Mesothelial cell of epicardium (in vitro differentiated cells): Measurements from ENCODE around the gene SEPTIN5. TPM values are rescaled to one million over a fixed set of nuclear protein-coding genes. Genes with fewer than 3 reads are reported as not detected.

Source experiments
- DNase-seq, 2 experiments: peaks; one replicate each; pipeline ENCODE4 v3.0.0; 2021; ENCODE audit warnings: low spot score in 2 of 2; ENCODE audit not compliant: unreplicated experiment in 2 of 2
- H3K27ac Mint-ChIP-seq: 2 replicates; pipeline ENCODE4 v1.8.0; 2021; ENCODE audit warnings: mixed read lengths
- H3K27me3 Mint-ChIP-seq: 2 replicates; pipeline ENCODE4 v1.8.0; 2021; ENCODE audit warnings: low read depth, mixed read lengths
- H3K36me3 Mint-ChIP-seq: 2 replicates; pipeline ENCODE4 v1.8.0; 2021; ENCODE audit warnings: mixed read lengths
- H3K4me1 Mint-ChIP-seq: 2 replicates; pipeline ENCODE4 v1.8.0; 2021; ENCODE audit warnings: mixed read lengths
- H3K4me3 Mint-ChIP-seq: 2 replicates; pipeline ENCODE4 v1.8.0; 2021; ENCODE audit warnings: mild to moderate bottlenecking, moderate library complexity, mixed read lengths
- H3K9me3 Mint-ChIP-seq: 2 replicates; pipeline ENCODE4 v1.8.0; 2021; ENCODE audit warnings: mixed read lengths
- total RNA-seq: library from RNA; stranded (reverse); gene quantifications from 3 replicates; pipeline ENCODE4 v1.2.1, GENCODE V29; 2021
- TF ChIP-seq, protein P1 (sequence below): fragments of 200-600 bp; sonication (generic); IDR thresholded peaks from one replicate; pipeline ENCODE4 v1.5.0; 2021; ENCODE audit warnings: antibody characterized with exemption; ENCODE audit not compliant: unreplicated experiment

The SEPTIN5 gene
- total RNA-seq, 1 donor from 2014 or later = 42.1 TPM

DNA sequence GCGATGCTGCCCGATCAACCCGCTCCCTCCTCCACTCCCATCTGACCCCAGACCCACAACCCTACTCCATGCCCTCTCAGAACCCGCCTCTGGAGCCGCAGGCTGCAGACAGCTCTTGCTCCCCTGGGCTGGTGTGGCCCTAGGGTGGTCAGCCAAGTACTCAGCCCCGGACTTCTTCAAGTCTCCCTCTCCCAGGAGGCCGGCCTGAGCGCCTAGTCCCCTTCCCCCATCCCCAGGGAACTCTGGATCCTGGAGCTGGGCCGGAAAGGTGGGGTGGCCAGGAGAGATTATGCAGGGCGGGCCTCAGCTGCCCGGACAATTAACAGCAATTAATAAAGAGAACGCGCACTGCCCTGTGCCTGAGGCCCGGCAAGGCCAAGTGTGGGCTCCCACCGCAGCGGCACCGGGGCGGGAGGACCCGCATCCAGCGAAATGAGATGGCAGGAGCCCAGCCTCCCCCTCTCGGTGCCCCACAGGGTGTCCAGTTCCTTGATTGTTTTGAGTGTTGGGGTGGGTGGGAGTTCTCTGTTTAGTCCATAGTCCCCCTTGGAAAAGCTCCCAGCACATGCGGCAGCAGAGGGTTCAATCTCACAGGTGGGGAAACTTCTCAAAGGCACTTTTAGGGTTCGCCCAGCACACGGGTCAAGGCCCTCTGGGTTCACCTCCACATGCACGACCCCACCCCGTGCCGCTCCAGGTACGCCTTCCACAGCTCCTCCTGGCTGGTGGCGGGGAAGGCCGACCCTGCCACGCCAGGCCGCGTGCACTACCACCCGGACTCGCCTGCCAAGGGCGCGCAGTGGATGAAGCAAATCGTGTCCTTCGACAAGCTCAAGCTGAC lies 49.4 kb downstream of the SEPTIN5 start:
- Mint-ChIP-seq H3K4me3 (no peak overlapping the region), H3K9me3 (no peaks in the 10 kb centered on the region), H3K4me1 (peaks cover 19% of the 10 kb centered on the region), H3K27me3 (peaks cover 80% of the 10 kb centered on the region), H3K27ac (no peak overlapping the region), H3K36me3 (no peaks in the 10 kb centered on the region)
- TF ChIP-seq, protein P1, sequence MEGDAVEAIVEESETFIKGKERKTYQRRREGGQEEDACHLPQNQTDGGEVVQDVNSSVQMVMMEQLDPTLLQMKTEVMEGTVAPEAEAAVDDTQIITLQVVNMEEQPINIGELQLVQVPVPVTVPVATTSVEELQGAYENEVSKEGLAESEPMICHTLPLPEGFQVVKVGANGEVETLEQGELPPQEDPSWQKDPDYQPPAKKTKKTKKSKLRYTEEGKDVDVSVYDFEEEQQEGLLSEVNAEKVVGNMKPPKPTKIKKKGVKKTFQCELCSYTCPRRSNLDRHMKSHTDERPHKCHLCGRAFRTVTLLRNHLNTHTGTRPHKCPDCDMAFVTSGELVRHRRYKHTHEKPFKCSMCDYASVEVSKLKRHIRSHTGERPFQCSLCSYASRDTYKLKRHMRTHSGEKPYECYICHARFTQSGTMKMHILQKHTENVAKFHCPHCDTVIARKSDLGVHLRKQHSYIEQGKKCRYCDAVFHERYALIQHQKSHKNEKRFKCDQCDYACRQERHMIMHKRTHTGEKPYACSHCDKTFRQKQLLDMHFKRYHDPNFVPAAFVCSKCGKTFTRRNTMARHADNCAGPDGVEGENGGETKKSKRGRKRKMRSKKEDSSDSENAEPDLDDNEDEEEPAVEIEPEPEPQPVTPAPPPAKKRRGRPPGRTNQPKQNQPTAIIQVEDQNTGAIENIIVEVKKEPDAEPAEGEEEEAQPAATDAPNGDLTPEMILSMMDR = no peak
- no peak for DNase-seq

DNA sequence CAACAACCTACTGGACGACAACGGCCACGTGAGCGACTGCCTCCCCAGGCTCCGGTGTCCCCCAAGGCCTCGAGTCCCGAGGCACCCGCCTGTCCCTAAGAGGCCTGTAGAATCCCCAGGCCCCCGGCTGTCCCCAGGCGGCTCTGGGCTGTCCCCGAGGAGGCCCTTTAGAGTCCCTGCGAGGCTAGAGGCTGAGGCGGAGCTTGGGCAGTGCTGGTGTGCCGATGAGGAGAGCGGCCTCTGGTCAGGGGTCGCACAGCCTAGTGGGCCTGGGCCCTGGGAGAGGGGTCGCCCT lies 49.9 kb downstream of the SEPTIN5 start:
- TF ChIP-seq, protein P1 = no peak
- no peak for DNase-seq
- Mint-ChIP-seq H3K27ac (no peak overlapping the region), H3K36me3 (no peaks in the 10 kb centered on the region), H3K27me3 (peaks cover 81% of the 10 kb centered on the region), H3K4me3 (no peak overlapping the region), H3K9me3 (no peaks in the 10 kb centered on the region), H3K4me1 (peaks cover 19% of the 10 kb centered on the region)

DNA sequence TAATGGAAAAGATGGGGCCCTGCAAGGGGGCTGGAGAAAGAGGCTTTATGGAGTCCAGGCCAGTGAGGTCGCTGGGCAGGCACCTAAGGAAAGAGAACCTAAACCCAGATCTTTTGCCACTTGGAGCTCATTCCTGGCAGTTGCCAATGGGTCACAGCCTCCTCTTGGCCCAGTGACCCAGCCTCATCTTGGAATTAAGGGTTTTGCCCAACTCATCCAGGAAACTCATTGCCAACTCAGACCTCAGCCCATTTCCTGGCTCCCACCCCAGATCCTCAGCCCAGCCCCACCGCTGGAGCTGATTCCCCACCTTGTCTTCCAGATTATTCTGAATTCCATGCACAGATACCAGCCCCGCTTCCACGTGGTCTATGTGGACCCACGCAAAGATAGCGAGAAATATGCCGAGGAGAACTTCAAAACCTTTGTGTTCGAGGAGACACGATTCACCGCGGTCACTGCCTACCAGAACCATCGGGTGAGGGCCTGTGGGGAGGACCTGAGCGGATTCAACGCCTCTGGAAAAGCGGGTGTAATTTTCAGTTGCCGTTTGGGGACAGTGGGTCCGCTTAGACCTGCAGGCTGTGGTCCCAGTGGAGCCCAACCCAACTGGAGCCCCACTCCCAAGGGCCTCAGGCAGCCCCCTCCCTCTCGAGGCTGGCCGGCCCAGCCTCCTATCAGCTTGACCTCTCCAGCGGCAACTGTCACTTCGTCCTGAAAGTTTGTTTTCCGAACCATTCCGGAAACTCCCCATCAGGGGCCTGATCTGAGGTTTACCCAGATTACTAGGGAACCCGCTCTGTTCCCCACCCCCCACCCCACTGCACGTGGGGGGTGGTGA lies 50.6 kb downstream of the SEPTIN5 start:
- no peak for DNase-seq
- Mint-ChIP-seq H3K4me1 (peaks cover 13% of the 10 kb centered on the region), H3K27me3 (peaks cover 81% of the 10 kb centered on the region), H3K27ac (no peak overlapping the region), H3K9me3 (no peaks in the 10 kb centered on the region), H3K36me3 (no peaks in the 10 kb centered on the region), H3K4me3 (peak overlapping the region; percentile 18)
- TF ChIP-seq, protein P1 = no peak

DNA sequence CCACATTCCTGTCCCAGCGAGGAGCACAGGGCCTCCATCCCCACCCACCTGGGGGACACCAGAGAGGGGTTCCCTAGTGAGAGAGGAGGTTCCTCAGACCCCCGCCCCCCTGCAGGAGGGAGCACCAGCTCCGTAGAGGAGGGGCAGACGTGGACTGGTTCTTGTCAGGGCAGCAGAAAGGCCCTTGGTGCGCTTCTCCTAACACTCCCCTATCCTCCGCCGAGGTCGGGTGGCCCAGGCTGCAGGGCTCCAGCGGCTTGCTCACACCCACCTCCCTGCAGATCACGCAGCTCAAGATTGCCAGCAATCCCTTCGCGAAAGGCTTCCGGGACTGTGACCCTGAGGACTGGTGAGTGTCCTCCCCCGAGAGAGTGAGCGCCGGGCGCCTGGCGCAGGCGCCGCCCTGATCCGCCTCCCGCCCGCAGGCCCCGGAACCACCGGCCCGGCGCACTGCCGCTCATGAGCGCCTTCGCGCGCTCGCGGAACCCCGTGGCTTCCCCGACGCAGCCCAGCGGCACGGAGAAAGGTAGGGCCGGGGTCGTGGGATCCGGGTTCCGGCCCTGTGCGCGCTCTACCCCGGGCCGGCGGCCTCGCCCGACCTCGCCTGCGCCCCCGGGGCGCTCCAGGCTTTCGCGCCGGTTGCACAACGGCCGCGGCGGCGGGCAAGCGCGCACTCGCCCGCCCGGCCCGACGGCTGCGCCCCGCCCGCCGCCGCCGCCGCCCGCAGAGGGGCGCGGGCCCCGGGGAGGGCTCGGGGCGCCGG lies 51.4 kb downstream of the SEPTIN5 start:
- TF ChIP-seq, protein P1 = no peak
- Mint-ChIP-seq H3K36me3 (no peaks in the 10 kb centered on the region), H3K4me3 (peak overlapping the region; percentile 34), H3K4me1 (peaks cover 9% of the 10 kb centered on the region), H3K27me3 (peaks cover 84% of the 10 kb centered on the region), H3K27ac (no peak overlapping the region), H3K9me3 (no peaks in the 10 kb centered on the region)
- no peak for DNase-seq

DNA sequence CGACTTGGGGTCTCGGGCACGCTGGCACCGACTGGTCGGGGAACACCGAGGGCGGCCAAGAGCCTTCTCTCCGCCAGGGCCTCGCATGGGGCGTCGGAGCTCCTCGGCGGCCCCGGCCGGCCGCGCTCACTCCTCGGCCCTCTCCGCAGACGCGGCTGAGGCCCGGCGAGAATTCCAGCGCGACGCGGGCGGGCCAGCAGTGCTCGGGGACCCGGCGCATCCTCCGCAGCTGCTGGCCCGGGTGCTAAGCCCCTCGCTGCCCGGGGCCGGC lies 51.9 kb downstream of the SEPTIN5 start:
- H3K9me3 Mint-ChIP-seq = no peaks in the 10 kb centered on the region
- TF ChIP-seq, protein P1 = no peak
- H3K36me3 Mint-ChIP-seq = no peaks in the 10 kb centered on the region
- H3K4me1 Mint-ChIP-seq = peaks cover 9% of the 10 kb centered on the region
- H3K27me3 Mint-ChIP-seq = peaks cover 89% of the 10 kb centered on the region
- no peak overlapping the region for H3K27ac Mint-ChIP-seq
- DNase-seq = no peak
- H3K4me3 Mint-ChIP-seq = no peak overlapping the region
